Endothelial cell of umbilical vein (primary cell): ENCODE results near the gene COL28A1. TPM values are rescaled to one million over a fixed set of nuclear protein-coding genes. Genes with fewer than 3 reads are reported as not detected.

Experiments
- BruUV-seq: library from RNA; stranded (reverse); fragments of 400-500 nt; replicated peaks from 2 replicates; lab custom pipeline; 2021; lab: Mats Ljungman, UMichigan
- CTCF ChIA-PET: fragments of 300-600, 350-600 bp; sonication (Branson Sonifier 250); formaldehyde crosslinking; loops from one replicate; lab custom pipeline; 2021; ENCODE audit warnings: antibody characterized with exemption, inconsistent platforms; lab: Charles Lee
- POLR2A ChIA-PET: fragments of 300-600, 350-600 bp; sonication (Branson Sonifier 250); formaldehyde crosslinking; loops from one replicate; lab custom pipeline; 2021; ENCODE audit warnings: antibody characterized with exemption, inconsistent platforms; lab: Charles Lee
- DNase-seq: peaks from one replicate; pipeline ENCODE4 v3.0.0-alpha.2; 2011; ENCODE audit warnings: low read depth, low spot score
- FAIRE-seq: peaks from 2 replicates; lab custom pipeline; 2011; peaks lifted over from hg19 to GRCh38; lab: Jason Lieb, UNC
- H2AFZ ChIP-seq: 2 replicates; pipeline ENCODE4 v1.6.0; 2012; ENCODE audit warnings: low read depth, low read length, control low read depth, inconsistent platforms
- H3K27ac ChIP-seq: 2 replicates; pipeline ENCODE4 v1.5.1; 2011; ENCODE audit warnings: low read depth, mild to moderate bottlenecking, control low read depth, low read length, moderate library complexity; ENCODE audit not compliant: insufficient read depth
- H3K27me3 ChIP-seq, 2 experiments: 2 replicates each; pipeline versions ENCODE4 v1.6.0 to v1.6.1; 2011; ENCODE audit warnings: low read length in 2 of 2, mixed read lengths in 1 of 2; ENCODE audit not compliant: control insufficient read depth in 2 of 2, insufficient read depth in 2 of 2
- H3K36me3 ChIP-seq, 2 experiments: 2 replicates in 1 of 2; 3 replicates in 1 of 2; pipeline ENCODE4 v1.5.1; 2011; ENCODE audit warnings: low read length in 2 of 2, mild to moderate bottlenecking in 1 of 2, moderate library complexity in 1 of 2; ENCODE audit not compliant: control insufficient read depth in 2 of 2, insufficient read depth in 2 of 2; ENCODE audit errors: extremely low read depth in 1 of 2
- H3K4me1 ChIP-seq: 3 replicates; pipeline ENCODE4 v1.5.1; 2011; ENCODE audit warnings: mild to moderate bottlenecking, low read length; ENCODE audit not compliant: control insufficient read depth, insufficient read depth; ENCODE audit errors: extremely low read depth
- H3K4me2 ChIP-seq: 2 replicates; pipeline ENCODE4 v1.6.1; 2011; ENCODE audit warnings: low read length, control low read depth, mixed read lengths; ENCODE audit not compliant: insufficient read depth
- H3K4me3 ChIP-seq, 3 experiments: fragments of 200-600 bp in 1 of 3; sonication (generic), shearing (Covaris generic) in 1 of 3; replicated peaks in 1 of 3; 2 replicates each; pipeline ENCODE4 v1.5.1; 2011 to 2016; ENCODE audit warnings: control low read depth in 3 of 3, low read length in 3 of 3, mild to moderate bottlenecking in 2 of 3, inconsistent platforms in 1 of 3, low read depth in 1 of 3, moderate library complexity in 1 of 3; ENCODE audit not compliant: insufficient read depth in 1 of 3
- H3K79me2 ChIP-seq: 2 replicates; pipeline ENCODE4 v1.6.0; 2012; ENCODE audit warnings: low read length, inconsistent platforms; ENCODE audit not compliant: control insufficient read depth, insufficient read depth
- H3K9ac ChIP-seq: replicated peaks from 2 replicates; pipeline ENCODE3; 2011; ENCODE audit warnings: low read length, control low read depth; ENCODE audit not compliant: insufficient read depth; ENCODE audit errors: extremely low read depth
- H3K9me1 ChIP-seq: replicated peaks from 3 replicates; pipeline ENCODE4 v1.6.0; 2011; ENCODE audit warnings: mild to moderate bottlenecking, low read length; ENCODE audit not compliant: control insufficient read depth, insufficient read depth; ENCODE audit errors: extremely low read depth
- H3K9me3 ChIP-seq: replicated peaks from 2 replicates; pipeline ENCODE4 v1.5.1; 2012; ENCODE audit warnings: low read length, inconsistent platforms; ENCODE audit not compliant: control insufficient read depth, insufficient read depth
- H4K20me1 ChIP-seq: replicated peaks from 2 replicates; pipeline ENCODE3; 2011; ENCODE audit warnings: mild to moderate bottlenecking, low read length; ENCODE audit not compliant: control insufficient read depth, insufficient read depth; ENCODE audit errors: extremely low read depth
- EZH2 ChIP-seq: IDR thresholded peaks from 2 replicates; pipeline ENCODE4 v1.6.1; 2012; ENCODE audit warnings: borderline replicate concordance, low read depth, mild to moderate bottlenecking, moderate library complexity, low read length, inconsistent platforms; ENCODE audit not compliant: severe bottlenecking
- FOS ChIP-seq: IDR thresholded peaks from 2 replicates; pipeline ENCODE4 v1.6.1; 2011; ENCODE audit warnings: mild to moderate bottlenecking, low read length, moderate library complexity, borderline replicate concordance; ENCODE audit not compliant: insufficient read depth
- GATA2 ChIP-seq: IDR thresholded peaks from 2 replicates; pipeline ENCODE4 v1.7.0; 2011; ENCODE audit warnings: low read depth, mild to moderate bottlenecking, moderate library complexity, mixed read lengths, low read length; ENCODE audit not compliant: insufficient read length, insufficient read depth
- JUN ChIP-seq: IDR thresholded peaks from 2 replicates; pipeline ENCODE4 v1.6.1; 2011; ENCODE audit warnings: borderline replicate concordance, low read depth; ENCODE audit not compliant: insufficient read length, insufficient read depth
- MYC ChIP-seq: IDR thresholded peaks from one replicate; pipeline ENCODE4 v1.6.1; 2011; ENCODE audit warnings: mild to moderate bottlenecking, low read depth, low read length
- POLR2A ChIP-seq: IDR thresholded peaks from 2 replicates; pipeline ENCODE4 v1.6.1; 2012; ENCODE audit warnings: low read depth, mild to moderate bottlenecking, control low read depth, low read length
- POLR2AphosphoS5 ChIP-seq: IDR thresholded peaks from 2 replicates; pipeline ENCODE4 v1.6.1; 2012; ENCODE audit warnings: low read depth, mild to moderate bottlenecking, control low read depth, low read length, moderate library complexity; ENCODE audit not compliant: insufficient read depth
- dilution Hi-C: fragments of 300-500 bp; cut with MboI; formaldehyde crosslinking; loops from one replicate; pipeline ENCODE4 v1.15.0; 2019; ENCODE audit warnings: low sequenced_read_pairs; ENCODE audit not compliant: extremely low pct_ligation_motif_present
- intact Hi-C: fragments of 100-400 bp; cut with micrococcal nuclease; formaldehyde crosslinking; loops from one replicate; pipeline ENCODE4 v1.10.0; 2022
- polyA plus RNA-seq, 4 experiments: library from polyadenylated mRNA; depleted of rRNA in 3 of 4; stranded (reverse) in 3 of 4; unstranded in 1 of 4; fragments of >200 nt; gene quantifications; 2 replicates each; pipeline versions ENCODE4 v1.2.1 to v1.2.3, GENCODE V29; 2011 to 2012; ENCODE audit warnings: missing spikeins in 1 of 4
- total RNA-seq: library from RNA; stranded (reverse); gene quantifications from 2 replicates; pipeline ENCODE4 v1.2.3, GENCODE V29; 2021
- TF ChIP-seq, protein P1 (sequence below): IDR thresholded peaks from 2 replicates; pipeline ENCODE4 v1.6.1; 2011; ENCODE audit not compliant: insufficient read depth, insufficient read length
- TF ChIP-seq, protein P2 (sequence below), 2 donors: IDR thresholded peaks; 1 replicate in 1 of 2; 2 replicates in 1 of 2; pipeline ENCODE4 v1.5.1; 2011; ENCODE audit warnings: low read length in 2 of 2, mild to moderate bottlenecking in 2 of 2, moderate library complexity in 2 of 2, control low read depth in 1 of 2, inconsistent platforms in 1 of 2, low read depth in 1 of 2; ENCODE audit not compliant: insufficient read depth in 1 of 2; ENCODE audit errors: extremely low read depth in 1 of 2

COL28A1 gene
- total and polyA plus RNA-seq, 2 donors (not counting 3 experiments of a cell fraction or from before 2014, with no cell fraction given): not detected

DNA sequence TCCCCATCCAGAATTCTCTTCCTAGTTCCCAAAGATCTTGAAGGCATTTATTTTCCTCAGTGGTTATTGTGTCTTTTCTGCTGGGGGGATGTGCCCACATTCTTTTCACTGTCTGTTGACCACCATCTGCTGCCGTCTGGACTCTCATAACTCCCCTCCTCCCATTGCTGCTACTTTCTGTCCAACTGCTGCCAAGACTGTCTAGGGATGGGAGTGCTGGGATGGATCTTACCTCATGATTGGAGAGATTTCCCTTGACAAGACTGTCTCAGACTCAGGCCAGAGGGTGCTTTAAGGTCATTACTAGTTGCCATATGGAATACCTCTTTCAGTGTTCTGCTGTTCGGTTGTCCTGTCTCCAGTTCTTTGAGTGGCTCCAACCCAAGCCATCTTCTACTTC, 211.8 kb downstream of the COL28A1 start:
- intact Hi-C loops: no loop called here
- Histone ChIP-seq H3K9me1 (no peaks in the 10 kb centered on the region), H3K9ac (no peak overlapping the region), H4K20me1 (no peaks in the 10 kb centered on the region), H3K4me3 (no peak overlapping the region), H3K79me2 (no peaks in the 10 kb centered on the region), H3K27ac (no peak overlapping the region), H3K27me3 (no peaks in the 10 kb centered on the region), H3K9me3 (no peaks in the 10 kb centered on the region), H3K4me1 (no peaks in the 10 kb centered on the region), H2AFZ (no peak overlapping the region), H3K4me2 (no peak overlapping the region), H3K36me3 (no peaks in the 10 kb centered on the region)
- DNase-seq (no peak), FAIRE-seq (no peak)
- POLR2A ChIA-PET: no interaction called here
- TF ChIP-seq POLR2A (no peak), EZH2 (no peak), POLR2AphosphoS5 (no peak), GATA2 (no peak), FOS (no peak), MYC (no peak), JUN (no peak)
- TF ChIP-seq, protein P1, sequence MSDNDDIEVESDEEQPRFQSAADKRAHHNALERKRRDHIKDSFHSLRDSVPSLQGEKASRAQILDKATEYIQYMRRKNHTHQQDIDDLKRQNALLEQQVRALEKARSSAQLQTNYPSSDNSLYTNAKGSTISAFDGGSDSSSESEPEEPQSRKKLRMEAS: no peak
- TF ChIP-seq, protein P2, sequence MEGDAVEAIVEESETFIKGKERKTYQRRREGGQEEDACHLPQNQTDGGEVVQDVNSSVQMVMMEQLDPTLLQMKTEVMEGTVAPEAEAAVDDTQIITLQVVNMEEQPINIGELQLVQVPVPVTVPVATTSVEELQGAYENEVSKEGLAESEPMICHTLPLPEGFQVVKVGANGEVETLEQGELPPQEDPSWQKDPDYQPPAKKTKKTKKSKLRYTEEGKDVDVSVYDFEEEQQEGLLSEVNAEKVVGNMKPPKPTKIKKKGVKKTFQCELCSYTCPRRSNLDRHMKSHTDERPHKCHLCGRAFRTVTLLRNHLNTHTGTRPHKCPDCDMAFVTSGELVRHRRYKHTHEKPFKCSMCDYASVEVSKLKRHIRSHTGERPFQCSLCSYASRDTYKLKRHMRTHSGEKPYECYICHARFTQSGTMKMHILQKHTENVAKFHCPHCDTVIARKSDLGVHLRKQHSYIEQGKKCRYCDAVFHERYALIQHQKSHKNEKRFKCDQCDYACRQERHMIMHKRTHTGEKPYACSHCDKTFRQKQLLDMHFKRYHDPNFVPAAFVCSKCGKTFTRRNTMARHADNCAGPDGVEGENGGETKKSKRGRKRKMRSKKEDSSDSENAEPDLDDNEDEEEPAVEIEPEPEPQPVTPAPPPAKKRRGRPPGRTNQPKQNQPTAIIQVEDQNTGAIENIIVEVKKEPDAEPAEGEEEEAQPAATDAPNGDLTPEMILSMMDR (IDR thresholded peaks at IDR 0.05; ENCODE audit: extremely low read depth in 1 of 2, insufficient read depth in 1 of 2, low read depth in 1 of 2, low read length in 2 of 2): no peak
- BruUV-seq: no TSS peak
- dilution Hi-C loops: no loop called here
- CTCF ChIA-PET: no interaction called here
